ENCODE results near the gene GIMAP6.
"Not testable (repeated sequence)": the region's sequence is repeated elsewhere in the genome, so short reads cannot be mapped to it uniquely, and the experiment has no call there.

The GIMAP6 gene

GRCh38 chr7:150621376-150621775 lies 10.8 kb downstream of the GIMAP6 start:
- no peaks in the 10 kb centered on the region for H3K9me3 ChIP-seq (ENCODE audit: control insufficient read depth, insufficient read depth, low read length)
- H3K36me3 ChIP-seq (ENCODE audit: control insufficient read depth, low read length), result no peaks in the 10 kb centered on the region
- H3K9me2 ChIP-seq (replicated peaks; ENCODE audit: control insufficient read depth, low read length), result no peaks in the 10 kb centered on the region
- no peaks in the 10 kb centered on the region for H3F3A ChIP-seq (ENCODE audit: control insufficient read depth, insufficient read depth)
- 0 out of 2 replicates have a peak, but pooled peaks cover 3% of the 10 kb centered on the region for H3K27me3 ChIP-seq (ENCODE audit: control insufficient read depth, low read length)
- no peak for TF ChIP-seq EZH2phosphoT487 (IDR thresholded peaks at IDR 0.05; ENCODE audit: borderline replicate concordance, low read length)
- TF ChIP-seq CTCF (IDR thresholded peaks at IDR 0.05; ENCODE audit: low read depth, low read length, poor library complexity, severe bottlenecking), result no peak
- H4K20me1 ChIP-seq (ENCODE audit: control insufficient read depth, insufficient read depth, low read depth, low read length), result no peaks in the 10 kb centered on the region
- H3K4me2 ChIP-seq (ENCODE audit: low read length), result no peak overlapping the region
- H3K79me2 ChIP-seq (ENCODE audit: control insufficient read depth, low read length), result no peaks in the 10 kb centered on the region
- no peak overlapping the region for H3K27ac ChIP-seq (ENCODE audit: low read depth, low read length)
- no peaks in the 10 kb centered on the region for H3K4me1 ChIP-seq (ENCODE audit: control insufficient read depth, low read length)
- no peak overlapping the region for H3K4me3 ChIP-seq (ENCODE audit: low read length)

GRCh38 chr7:150620617-150621371 lies 11.4 kb downstream of the GIMAP6 start:
- no peaks in the 10 kb centered on the region for H3F3A ChIP-seq (ENCODE audit: control insufficient read depth, insufficient read depth)
- no peak for TF ChIP-seq EZH2phosphoT487 (IDR thresholded peaks at IDR 0.05; ENCODE audit: borderline replicate concordance, low read length)
- no peak for TF ChIP-seq CTCF (IDR thresholded peaks at IDR 0.05; ENCODE audit: low read depth, low read length, poor library complexity, severe bottlenecking)
- no peaks in the 10 kb centered on the region for H3K79me2 ChIP-seq (ENCODE audit: control insufficient read depth, low read length)
- H3K36me3 ChIP-seq (ENCODE audit: control insufficient read depth, low read length), result no peaks in the 10 kb centered on the region
- H4K20me1 ChIP-seq (ENCODE audit: control insufficient read depth, insufficient read depth, low read depth, low read length), result no peaks in the 10 kb centered on the region
- no peaks in the 10 kb centered on the region for H3K4me1 ChIP-seq (ENCODE audit: control insufficient read depth, low read length)
- no peaks in the 10 kb centered on the region for H3K9me3 ChIP-seq (ENCODE audit: control insufficient read depth, insufficient read depth, low read length)
- no peak overlapping the region for H3K27ac ChIP-seq (ENCODE audit: low read depth, low read length)
- H3K9me2 ChIP-seq (replicated peaks; ENCODE audit: control insufficient read depth, low read length), result no peaks in the 10 kb centered on the region
- H3K27me3 ChIP-seq (ENCODE audit: control insufficient read depth, low read length), result 0 out of 2 replicates have a peak, but pooled peaks cover 3% of the 10 kb centered on the region
- H3K4me2 ChIP-seq (ENCODE audit: low read length), result no peak overlapping the region
- H3K4me3 ChIP-seq (ENCODE audit: low read length), result no peak overlapping the region

- H3K4me2 ChIP-seq (ENCODE audit: low read length), result no peak overlapping the region
- no peak for TF ChIP-seq CTCF (IDR thresholded peaks at IDR 0.05; ENCODE audit: low read depth, low read length, poor library complexity, severe bottlenecking)
- TF ChIP-seq EZH2phosphoT487 (IDR thresholded peaks at IDR 0.05; ENCODE audit: borderline replicate concordance, low read length), result no peak
- no peaks in the 10 kb centered on the region for H3K36me3 ChIP-seq (ENCODE audit: control insufficient read depth, low read length)
- no peaks in the 10 kb centered on the region for H4K20me1 ChIP-seq (ENCODE audit: control insufficient read depth, insufficient read depth, low read depth, low read length)
- 0 out of 2 replicates have a peak, but pooled peaks cover 3% of the 10 kb centered on the region for H3K27me3 ChIP-seq (ENCODE audit: control insufficient read depth, low read length)
- H3K79me2 ChIP-seq (ENCODE audit: control insufficient read depth, low read length), result no peaks in the 10 kb centered on the region
- H3K9me2 ChIP-seq (replicated peaks; ENCODE audit: control insufficient read depth, low read length), result no peaks in the 10 kb centered on the region
- no peaks in the 10 kb centered on the region for H3K9me3 ChIP-seq (ENCODE audit: control insufficient read depth, insufficient read depth, low read length)
- no peaks in the 10 kb centered on the region for H3K4me1 ChIP-seq (ENCODE audit: control insufficient read depth, low read length)
- no peak overlapping the region for H3K27ac ChIP-seq (ENCODE audit: low read depth, low read length)
- H3K4me3 ChIP-seq (ENCODE audit: low read length), result no peak overlapping the region
- no peaks in the 10 kb centered on the region for H3F3A ChIP-seq (ENCODE audit: control insufficient read depth, insufficient read depth)
Observed at GRCh38 chr7:150620061-150620460, 12.1 kb downstream of the GIMAP6 start.

- not testable (repeated sequence) for H3K27me3 ChIP-seq (ENCODE audit: control insufficient read depth, low read length); H4K20me1 ChIP-seq (ENCODE audit: control insufficient read depth, insufficient read depth, low read depth, low read length); H3K4me3 ChIP-seq (ENCODE audit: low read length); H3K4me1 ChIP-seq (ENCODE audit: control insufficient read depth, low read length); H3K79me2 ChIP-seq (ENCODE audit: control insufficient read depth, low read length); H3K9me3 ChIP-seq (ENCODE audit: control insufficient read depth, insufficient read depth, low read length); H3K36me3 ChIP-seq (ENCODE audit: control insufficient read depth, low read length); H3K4me2 ChIP-seq (ENCODE audit: low read length); H3F3A ChIP-seq (ENCODE audit: control insufficient read depth, insufficient read depth); H3K27ac ChIP-seq (ENCODE audit: low read depth, low read length); H3K9me2 ChIP-seq (replicated peaks; ENCODE audit: control insufficient read depth, low read length)
Observed at GRCh38 chr7:150615221-150615755, 16.9 kb downstream of the GIMAP6 start.

GRCh38 chr7:150614426-150614825 lies 17.8 kb downstream of the GIMAP6 start:
- not testable (repeated sequence) for H3K4me3 ChIP-seq (ENCODE audit: low read length); H3K27ac ChIP-seq (ENCODE audit: low read depth, low read length); H3K9me3 ChIP-seq (ENCODE audit: control insufficient read depth, insufficient read depth, low read length); H3K9me2 ChIP-seq (replicated peaks; ENCODE audit: control insufficient read depth, low read length); H3F3A ChIP-seq (ENCODE audit: control insufficient read depth, insufficient read depth); H3K4me2 ChIP-seq (ENCODE audit: low read length); H3K4me1 ChIP-seq (ENCODE audit: control insufficient read depth, low read length); H3K79me2 ChIP-seq (ENCODE audit: control insufficient read depth, low read length); H4K20me1 ChIP-seq (ENCODE audit: control insufficient read depth, insufficient read depth, low read depth, low read length); H3K27me3 ChIP-seq (ENCODE audit: control insufficient read depth, low read length); H3K36me3 ChIP-seq (ENCODE audit: control insufficient read depth, low read length)

Measured in DOHH2 (cell line).